Memory B cell (primary cell): ENCODE measurements around the gene EME1.

Experiments
- ATAC-seq: fragments of 150-1000 bp; cut with Tn5 transposase; 2 replicates; pipeline ENCODE4 v1.10.0; 2021; ENCODE audit warnings: low read depth, mild to moderate bottlenecking, moderate library complexity
- DNase-seq, 2 donors: peaks; one replicate each; pipeline ENCODE4 v3.0.0; 2022; ENCODE audit warnings: low spot score in 2 of 2
- H3K27ac Mint-ChIP-seq: one replicate; pipeline ENCODE4 v1.8.0; 2022; ENCODE audit warnings: mild to moderate bottlenecking, moderate library complexity, mixed read lengths
- H3K27me3 Mint-ChIP-seq: one replicate; pipeline ENCODE4 v1.8.0; 2022; ENCODE audit warnings: mixed read lengths
- H3K36me3 Mint-ChIP-seq: one replicate; pipeline ENCODE4 v1.8.0; 2022; ENCODE audit warnings: mild to moderate bottlenecking, mixed read lengths
- H3K4me1 Mint-ChIP-seq: one replicate; pipeline ENCODE4 v1.8.0; 2022; ENCODE audit warnings: mixed read lengths
- H3K4me3 Mint-ChIP-seq: one replicate; pipeline ENCODE4 v1.8.0; 2022; ENCODE audit warnings: mild to moderate bottlenecking, moderate library complexity, mixed read lengths
- H3K9me3 Mint-ChIP-seq: one replicate; pipeline ENCODE4 v1.8.0; 2022; ENCODE audit warnings: mixed read lengths

The EME1 gene

GRCh38 chr17:50344731-50345365, 28.2 kb upstream of the EME1 start:
- no peak overlapping the region for H3K27ac Mint-ChIP-seq
- no peaks in the 10 kb centered on the region for H3K36me3 Mint-ChIP-seq
- H3K27me3 Mint-ChIP-seq: no peaks in the 10 kb centered on the region
- H3K9me3 Mint-ChIP-seq: no peaks in the 10 kb centered on the region
- ATAC-seq (no peak), DNase-seq (no peak)
- H3K4me3 Mint-ChIP-seq: peak overlapping the region; percentile 75
- peaks cover 24% of the 10 kb centered on the region for H3K4me1 Mint-ChIP-seq

- Mint-ChIP-seq H3K4me3 (peak within 1 kb of the TSS; percentile 95), H3K27ac (peak within 1 kb of the TSS; percentile 88), H3K4me1 (peaks cover 27% of the 10 kb centered on the region), H3K9me3 (no peaks in the 10 kb centered on the region), H3K27me3 (no peaks in the 10 kb centered on the region), H3K36me3 (no peaks in the 10 kb centered on the region)
- ATAC-seq (peak; percentile 92), DNase-seq (peak; percentile 89 to 92)
Measured at GRCh38 chr17:50345432-50346312, 27.4 kb upstream of the EME1 start, which contains the start of gene XYLT2. Gene XYLT2 (plus strand): TSS chr17:50346126. CDS start chr17:50346141, 15 bp downstream.

- ATAC-seq (peak; percentile 56), DNase-seq (peak in 1 of 2 donors; percentile 27)
- H3K36me3 Mint-ChIP-seq: no peaks in the 10 kb centered on the region
- peak overlapping the region; percentile 88 for H3K27ac Mint-ChIP-seq
- no peaks in the 10 kb centered on the region for H3K9me3 Mint-ChIP-seq
- no peaks in the 10 kb centered on the region for H3K27me3 Mint-ChIP-seq
- H3K4me3 Mint-ChIP-seq: peak overlapping the region; percentile 95
- H3K4me1 Mint-ChIP-seq: peaks cover 31% of the 10 kb centered on the region
Measured at GRCh38 chr17:50346313-50347116, 26.5 kb upstream of the EME1 start.

- Mint-ChIP-seq H3K4me1 (peaks cover 34% of the 10 kb centered on the region), H3K27me3 (no peaks in the 10 kb centered on the region), H3K4me3 (peak overlapping the region; percentile 95), H3K36me3 (peaks cover under 1% of the 10 kb centered on the region), H3K9me3 (no peaks in the 10 kb centered on the region), H3K27ac (no peak overlapping the region)
- DNase-seq: no peak
- no peak for ATAC-seq
Measured at GRCh38 chr17:50347117-50347893, 25.7 kb upstream of the EME1 start.

- H3K9me3 Mint-ChIP-seq: no peaks in the 10 kb centered on the region
- H3K27ac Mint-ChIP-seq: no peak overlapping the region
- peaks cover 2% of the 10 kb centered on the region for H3K36me3 Mint-ChIP-seq
- H3K27me3 Mint-ChIP-seq: no peaks in the 10 kb centered on the region
- no peak for ATAC-seq
- H3K4me1 Mint-ChIP-seq: peaks cover 34% of the 10 kb centered on the region
- no peak for DNase-seq
- H3K4me3 Mint-ChIP-seq: peak overlapping the region; percentile 55
Measured at GRCh38 chr17:50347894-50348291, 25.1 kb upstream of the EME1 start.

GRCh38 chr17:50348522-50349242, 24.3 kb upstream of the EME1 start:
- Mint-ChIP-seq H3K9me3 (no peaks in the 10 kb centered on the region), H3K27me3 (no peaks in the 10 kb centered on the region), H3K4me1 (peaks cover 34% of the 10 kb centered on the region), H3K27ac (peak overlapping the region; percentile 7), H3K4me3 (no peak overlapping the region), H3K36me3 (peaks cover 6% of the 10 kb centered on the region)
- DNase-seq: no peak
- ATAC-seq: no peak

GRCh38 chr17:50349243-50349600, 23.8 kb upstream of the EME1 start:
- H3K27me3 Mint-ChIP-seq: no peaks in the 10 kb centered on the region
- ATAC-seq (no peak), DNase-seq (no peak)
- peaks cover 7% of the 10 kb centered on the region for H3K36me3 Mint-ChIP-seq
- H3K4me3 Mint-ChIP-seq: no peak overlapping the region
- no peaks in the 10 kb centered on the region for H3K9me3 Mint-ChIP-seq
- peaks cover 34% of the 10 kb centered on the region for H3K4me1 Mint-ChIP-seq
- no peak overlapping the region for H3K27ac Mint-ChIP-seq

GRCh38 chr17:50350733-50351132, 22.3 kb upstream of the EME1 start:
- DNase-seq (no peak), ATAC-seq (no peak)
- peaks cover 29% of the 10 kb centered on the region for H3K4me1 Mint-ChIP-seq
- peaks cover 9% of the 10 kb centered on the region for H3K36me3 Mint-ChIP-seq
- no peak overlapping the region for H3K4me3 Mint-ChIP-seq
- no peaks in the 10 kb centered on the region for H3K27me3 Mint-ChIP-seq
- H3K9me3 Mint-ChIP-seq: no peaks in the 10 kb centered on the region
- no peak overlapping the region for H3K27ac Mint-ChIP-seq

GRCh38 chr17:50352072-50352692, 20.8 kb upstream of the EME1 start:
- Mint-ChIP-seq H3K36me3 (peaks cover 9% of the 10 kb centered on the region), H3K27ac (no peak overlapping the region)

GRCh38 chr17:50352693-50353599, 20.1 kb upstream of the EME1 start:
- ATAC-seq (no peak), DNase-seq (no peak)
- Mint-ChIP-seq H3K36me3 (peaks cover 9% of the 10 kb centered on the region), H3K27ac (no peak overlapping the region), H3K4me1 (peaks cover 18% of the 10 kb centered on the region), H3K4me3 (no peak overlapping the region), H3K27me3 (no peaks in the 10 kb centered on the region), H3K9me3 (no peaks in the 10 kb centered on the region)

More at GRCh38 chr17:50352072-50352692, 20.8 kb upstream of the EME1 start:
- DNase-seq: no peak
- Mint-ChIP-seq H3K4me1 (peaks cover 23% of the 10 kb centered on the region), H3K27me3 (no peaks in the 10 kb centered on the region), H3K4me3 (no peak overlapping the region), H3K9me3 (no peaks in the 10 kb centered on the region)
- ATAC-seq: no peak

- peaks cover 14% of the 10 kb centered on the region for H3K4me1 Mint-ChIP-seq
- no peak for ATAC-seq
Measured at GRCh38 chr17:50353600-50354195, 19.3 kb upstream of the EME1 start.

More at GRCh38 chr17:50353600-50354195, 19.3 kb upstream of the EME1 start:
- Mint-ChIP-seq H3K27ac (no peak overlapping the region), H3K4me3 (no peak overlapping the region), H3K9me3 (no peaks in the 10 kb centered on the region), H3K27me3 (no peaks in the 10 kb centered on the region), H3K36me3 (peaks cover 9% of the 10 kb centered on the region)
- no peak for DNase-seq
